Omental fat pad (tissue), 4 donors: ENCODE data around the gene KLHDC2. TPM values are rescaled to one million over a fixed set of nuclear protein-coding genes. Genes with fewer than 3 reads are reported as not detected.
"Not testable (repeated sequence)": the region's sequence is repeated elsewhere in the genome, so short reads cannot be mapped to it uniquely, and the experiment has no call there.

Experiments
- ATAC-seq: fragments of 150-250 bp; one replicate; pipeline ENCODE4 v1.9.1; 2016; ENCODE audit warnings: mild to moderate bottlenecking, moderate library complexity; ENCODE audit not compliant: low FRiP score
- DNase-seq: peaks from one replicate; pipeline ENCODE4 v3.0.0-alpha.2; 2019; ENCODE audit warnings: low spot score
- CTCF ChIP-seq, 3 donors: fragments of 450-650 bp; IDR thresholded peaks; one replicate each; pipeline ENCODE4 v1.5.1; 2016 to 2017; ENCODE audit warnings: antibody characterized with exemption in 3 of 3, mild to moderate bottlenecking in 3 of 3, moderate library complexity in 2 of 3
- total RNA-seq, 4 donors: library from RNA; depleted of rRNA; stranded (reverse); fragments of >200 nt; gene quantifications; one replicate each; pipeline ENCODE4 v1.1.0, GENCODE V29; 2016

KLHDC2 gene
- total RNA-seq, 4 donors from 2014 or later, result 30.5 to 82.4 (median 50.6) TPM

- no peak for ATAC-seq
- DNase-seq, result no peak
These were observed 15.6 kb downstream of the KLHDC2 start for GRCh38 chr14:49783394-49784014.

GRCh38 chr14:49786315-49786714, 18.4 kb downstream of the KLHDC2 start:
- ATAC-seq (no peak), DNase-seq (no peak)
- no peak for TF ChIP-seq CTCF (IDR thresholded peaks at IDR 0.05)

More at GRCh38 chr14:49783394-49784014, 15.6 kb downstream of the KLHDC2 start:
- TF ChIP-seq CTCF (IDR thresholded peaks at IDR 0.05), result no peak

GRCh38 chr14:49792618-49793017, 24.7 kb downstream of the KLHDC2 start:
- no peak for TF ChIP-seq CTCF (IDR thresholded peaks at IDR 0.05)
- ATAC-seq, result no peak
- no peak for DNase-seq

- DNase-seq (no peak), ATAC-seq (no peak)
- no peak for TF ChIP-seq CTCF (IDR thresholded peaks at IDR 0.05)
These were observed 28.1 kb downstream of the KLHDC2 start for GRCh38 chr14:49796025-49796424.

GRCh38 chr14:49808780-49809179, 40.8 kb downstream of the KLHDC2 start:
- TF ChIP-seq CTCF (IDR thresholded peaks at IDR 0.05), result no peak
- DNase-seq, result no peak
- ATAC-seq, result no peak

- not testable (repeated sequence) for DNase-seq
These were observed 48.2 kb downstream of the KLHDC2 start for GRCh38 chr14:49816118-49816517.

GRCh38 chr14:49816844-49817243, 48.9 kb downstream of the KLHDC2 start:
- no peak for DNase-seq
- no peak for ATAC-seq
- TF ChIP-seq CTCF (IDR thresholded peaks at IDR 0.05), result no peak

More at GRCh38 chr14:49816118-49816517, 48.2 kb downstream of the KLHDC2 start:
- not testable (repeated sequence) for ATAC-seq
